HCT116 (cell line): Measurements from ENCODE around the gene STK11. TPM values are rescaled to one million over a fixed set of nuclear protein-coding genes. Genes with fewer than 3 reads are reported as not detected.

ENCODE experiments used
- ATAC-seq: fragments of 200-7000 bp; cut with Tn5 transposase; 2 replicates; pipeline ENCODE4 v1.9.1; 2020; ENCODE audit warnings: mild to moderate bottlenecking, moderate library complexity
- BruUV-seq: library from RNA; stranded (reverse); fragments of 400-500 nt; replicated peaks from 2 replicates; lab custom pipeline; 2021; lab: Mats Ljungman, UMichigan
- CTCF ChIA-PET: fragments of 300-600 bp; sonication (Branson Sonifier 250); formaldehyde crosslinking; loops from one replicate; lab custom pipeline; 2021; ENCODE audit warnings: antibody characterized with exemption; lab: Charles Lee
- POLR2A ChIA-PET: fragments of 300-600, 350-600 bp; sonication (Branson Sonifier 250); formaldehyde crosslinking; loops from one replicate; lab custom pipeline; 2021; ENCODE audit warnings: antibody characterized with exemption; lab: Charles Lee
- RAD21 ChIA-PET, 2 experiments: fragments of 300-600 bp; sonication (Branson Sonifier 250); formaldehyde crosslinking; loops; one replicate each; lab custom pipeline; 2023; ENCODE audit warnings: low total read pairs in 2 of 2; ENCODE audit not compliant: uncharacterized antibody in 2 of 2, unreplicated experiment in 2 of 2, low non-redundant PET in 1 of 2; lab: Charles Lee
- DNase-seq: peaks from one replicate; pipeline ENCODE4 v3.0.0-alpha.2; 2010; ENCODE audit warnings: low read depth, low spot score
- H2AFZ ChIP-seq: fragments of 200-600 bp; shearing (Covaris generic), sonication (generic); 2 replicates; pipeline ENCODE4 v1.6.1; 2017; ENCODE audit warnings: low read depth, mixed run types, mixed read lengths, antibody characterized with exemption, low read length; ENCODE audit not compliant: poor library complexity, severe bottlenecking
- H3K27ac ChIP-seq: 2 replicates; pipeline ENCODE4 v1.5.1; 2012; ENCODE audit warnings: low read depth, low read length
- H3K27me3 ChIP-seq: fragments of 200-600 bp; sonication (generic); 2 replicates; pipeline ENCODE4 v1.6.1; 2016; ENCODE audit warnings: mixed run types, low read length, mixed read lengths; ENCODE audit not compliant: insufficient read depth
- H3K36me3 ChIP-seq, 2 experiments: fragments of 200-500 bp in 1 of 2; fragments of 200-600 bp in 1 of 2; sonication (Bioruptor generic) in 1 of 2; sonication (generic) in 1 of 2; 2 replicates each; pipeline versions ENCODE4 v1.5.1 to v1.6.1; 2014 to 2016; ENCODE audit warnings: low read length in 2 of 2, inconsistent platforms in 1 of 2, mixed read lengths in 1 of 2, mixed run types in 1 of 2; ENCODE audit not compliant: insufficient read depth in 2 of 2, control insufficient read depth in 1 of 2
- H3K4me1 ChIP-seq, 2 experiments: fragments of 200-600 bp in 1 of 2; sonication (generic) in 1 of 2; 2 replicates each; pipeline versions ENCODE4 v1.5.1 to v1.6.1; 2012 to 2017; ENCODE audit warnings: low read length in 2 of 2, inconsistent platforms in 1 of 2, mild to moderate bottlenecking in 1 of 2, mixed read lengths in 1 of 2, mixed run types in 1 of 2, moderate library complexity in 1 of 2; ENCODE audit not compliant: insufficient read depth in 2 of 2, control insufficient read depth in 1 of 2
- H3K4me2 ChIP-seq: fragments of 200-600 bp; sonication (generic); 2 replicates; pipeline ENCODE4 v1.6.1; 2017; ENCODE audit warnings: mixed run types, low read length, mixed read lengths
- H3K4me3 ChIP-seq, 2 experiments: fragments of 200-600 bp in 1 of 2; sonication (generic) in 1 of 2; replicated peaks in 1 of 2; 2 replicates each; pipeline ENCODE4 v1.5.1; 2011 to 2016; ENCODE audit warnings: low read length in 2 of 2, control low read depth in 1 of 2, low read depth in 1 of 2, mild to moderate bottlenecking in 1 of 2, mixed read lengths in 1 of 2, mixed run types in 1 of 2
- H3K79me2 ChIP-seq: fragments of 200-600 bp; sonication (generic); 2 replicates; pipeline ENCODE4 v1.6.1; 2017; ENCODE audit warnings: mild to moderate bottlenecking, mixed run types, low read length, moderate library complexity, mixed read lengths; ENCODE audit not compliant: insufficient read depth
- H3K9ac ChIP-seq: fragments of 200-600 bp; sonication (generic); 2 replicates; pipeline ENCODE4 v1.6.1; 2016; ENCODE audit warnings: low read length, mixed read lengths
- H3K9me2 ChIP-seq: fragments of 200-600 bp; sonication (generic), shearing (Covaris generic); 2 replicates; pipeline ENCODE4 v1.6.1; 2017; ENCODE audit warnings: mixed run types, mild to moderate bottlenecking, moderate library complexity; ENCODE audit not compliant: insufficient read depth
- H3K9me3 ChIP-seq, 2 experiments: fragments of 200-500 bp in 1 of 2; fragments of 200-600 bp in 1 of 2; sonication (Bioruptor generic) in 1 of 2; sonication (generic) in 1 of 2; 2 replicates each; pipeline ENCODE4 v1.6.1; 2014 to 2017; ENCODE audit warnings: low read length in 2 of 2, mixed read lengths in 2 of 2, inconsistent platforms in 1 of 2, low read depth in 1 of 2, mild to moderate bottlenecking in 1 of 2, mixed run types in 1 of 2, moderate library complexity in 1 of 2; ENCODE audit not compliant: control insufficient read depth in 1 of 2, insufficient read depth in 1 of 2
- H4K20me1 ChIP-seq: fragments of 200-600 bp; sonication (generic), shearing (Covaris generic); 2 replicates; pipeline ENCODE4 v1.6.1; 2017; ENCODE audit warnings: mixed run types, mild to moderate bottlenecking, moderate library complexity; ENCODE audit not compliant: insufficient read depth
- ELF1 ChIP-seq: IDR thresholded peaks from 2 replicates; pipeline ENCODE4 v1.6.1; 2012; ENCODE audit warnings: low read depth, borderline replicate concordance
- EZH2phosphoT487 ChIP-seq: fragments of 200-600 bp; IDR thresholded peaks from 2 replicates; pipeline ENCODE4 v1.6.1; 2018; ENCODE audit warnings: antibody characterized with exemption, borderline replicate concordance
- JUND ChIP-seq: IDR thresholded peaks from 2 replicates; pipeline ENCODE4 v1.6.1; 2012
- POLR2AphosphoS5 ChIP-seq: IDR thresholded peaks from 2 replicates; pipeline ENCODE4 v1.6.1; 2011; ENCODE audit warnings: mild to moderate bottlenecking, low read depth, low read length, moderate library complexity
- TCF7L2 ChIP-seq: IDR thresholded peaks from 2 replicates; pipeline ENCODE4 v1.7.0; 2011; ENCODE audit warnings: borderline replicate concordance, inconsistent platforms; ENCODE audit not compliant: insufficient read depth, insufficient read length; ENCODE audit errors: extremely low read depth
- ZFX ChIP-seq: fragments of 450-650 bp; IDR thresholded peaks from 2 replicates; pipeline ENCODE4 v1.6.1; 2017
- intact Hi-C: fragments of 100-400 bp; cut with micrococcal nuclease; formaldehyde crosslinking; loops from 2 replicates; pipeline ENCODE4 v1.10.0; 2022
- total RNA-seq: library from RNA; stranded (reverse); gene quantifications from one replicate; pipeline ENCODE4 v1.2.1, GENCODE V29; 2021; ENCODE audit not compliant: unreplicated experiment
- TF ChIP-seq, protein P1 (sequence below): IDR thresholded peaks from 2 replicates; pipeline ENCODE4 v1.6.1; 2012

Gene STK11
- total RNA-seq, 1 experiment from 2014 or later, result 86.9 TPM

DNA sequence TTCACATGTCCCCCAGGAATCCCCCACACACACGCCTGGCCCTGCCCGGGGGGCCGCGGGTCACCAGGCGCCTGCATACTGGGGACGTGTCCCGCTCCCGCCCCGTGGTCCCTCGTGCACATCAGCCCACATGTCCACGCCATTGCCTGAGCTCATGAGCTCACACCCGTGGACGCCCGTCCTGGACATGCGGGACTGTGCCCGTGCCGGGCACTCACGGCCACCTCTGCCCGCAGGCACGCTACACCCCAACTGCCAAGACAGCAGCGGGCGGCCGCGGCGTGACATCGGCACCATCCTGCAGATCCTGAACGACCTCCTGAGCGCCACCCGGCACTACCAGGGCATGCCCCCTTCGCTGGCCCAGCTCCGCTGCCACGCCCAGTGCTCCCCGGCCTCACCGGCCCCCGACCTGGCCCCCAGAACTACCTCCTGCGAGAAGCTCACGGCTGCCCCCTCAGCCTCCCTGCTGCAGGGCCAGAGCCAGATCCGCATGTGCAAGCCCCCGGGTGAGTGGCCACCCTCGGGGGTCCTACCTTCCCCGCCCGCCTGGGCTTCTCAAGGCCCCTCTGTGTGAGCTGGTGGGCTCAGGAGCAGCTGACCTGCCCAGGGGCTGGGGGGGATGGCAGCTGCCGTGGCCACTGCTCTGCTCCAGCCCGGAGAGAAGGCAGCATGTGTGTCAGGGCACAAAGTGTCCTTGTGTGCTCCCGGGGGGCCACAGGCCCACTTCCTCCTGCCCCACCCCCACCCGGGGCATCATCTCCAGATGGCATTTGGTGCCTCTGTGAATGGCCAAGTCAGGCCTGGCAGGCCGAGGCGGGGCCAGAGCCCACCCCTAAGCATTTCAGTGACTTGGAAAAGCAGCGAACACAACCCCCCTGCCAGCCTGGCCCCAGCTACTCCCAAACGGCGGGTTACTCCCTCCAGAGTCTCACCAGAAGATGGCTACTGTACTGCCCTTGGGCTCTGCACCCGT lies 49.9 kb downstream of the STK11 start:
- POLR2A ChIA-PET, result interaction anchor here (2.1 to 2.7 kb wide), 2 partner anchors 11 to 14 kb away, joined by 12 to 15 read pairs; partner anchors contain the start of gene CIRBP
- peak overlapping the region; percentile 14; the same call in 1 of the 2 replicates for H3K9ac ChIP-seq
- peaks cover 41 to 94% of the 10 kb centered on the region in 2 experiments for H3K4me1 ChIP-seq
- no peaks in the 10 kb centered on the region for H3K9me3 ChIP-seq
- peaks cover 30 to 54% of the 10 kb centered on the region in 2 experiments for H3K36me3 ChIP-seq
- H3K9me2 ChIP-seq, result no peaks in the 10 kb centered on the region
- RAD21 ChIA-PET, result no interaction called here
- no peak overlapping the region for H3K4me3 ChIP-seq
- ATAC-seq, result no peak
- H4K20me1 ChIP-seq, result peaks cover 3% of the 10 kb centered on the region; the same call in 1 of the 2 replicates
- H2AFZ ChIP-seq, result no peak overlapping the region
- no peaks in the 10 kb centered on the region for H3K27me3 ChIP-seq
- H3K27ac ChIP-seq, result peak overlapping the region; percentile 99
- intact Hi-C loops, result no loop called here
- no peak for DNase-seq
- no peak overlapping the region for H3K4me2 ChIP-seq
- CTCF ChIA-PET, result interaction anchor here (0.7 to 1.4 kb wide), 3 partner anchors 11 to 14 kb away, joined by 3 to 4 read pairs (median 3); partner anchors contain the start of gene CIRBP
- H3K79me2 ChIP-seq, result peaks cover 77% of the 10 kb centered on the region
- TF ChIP-seq JUND (no peak), EZH2phosphoT487 (no peak), TCF7L2 (no peak), ZFX (no peak), ELF1 (no peak), POLR2AphosphoS5 (no peak; the same call in 1 of the 2 replicates)
- TF ChIP-seq, protein P1, sequence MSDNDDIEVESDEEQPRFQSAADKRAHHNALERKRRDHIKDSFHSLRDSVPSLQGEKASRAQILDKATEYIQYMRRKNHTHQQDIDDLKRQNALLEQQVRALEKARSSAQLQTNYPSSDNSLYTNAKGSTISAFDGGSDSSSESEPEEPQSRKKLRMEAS, result no peak
- BruUV-seq, result no TSS peak
